GM04503 (cell line): Measurements from ENCODE around the gene BAZ2A.

Source experiments
- DNase-seq: peaks from one replicate; pipeline ENCODE4 v3.0.0-alpha.2; 2012; ENCODE audit warnings: low read depth

BAZ2A gene

GRCh38 chr12:56634837-56635791 lies 5.0 kb upstream of the BAZ2A start:
- DNase-seq: peak; percentile 56

DNA sequence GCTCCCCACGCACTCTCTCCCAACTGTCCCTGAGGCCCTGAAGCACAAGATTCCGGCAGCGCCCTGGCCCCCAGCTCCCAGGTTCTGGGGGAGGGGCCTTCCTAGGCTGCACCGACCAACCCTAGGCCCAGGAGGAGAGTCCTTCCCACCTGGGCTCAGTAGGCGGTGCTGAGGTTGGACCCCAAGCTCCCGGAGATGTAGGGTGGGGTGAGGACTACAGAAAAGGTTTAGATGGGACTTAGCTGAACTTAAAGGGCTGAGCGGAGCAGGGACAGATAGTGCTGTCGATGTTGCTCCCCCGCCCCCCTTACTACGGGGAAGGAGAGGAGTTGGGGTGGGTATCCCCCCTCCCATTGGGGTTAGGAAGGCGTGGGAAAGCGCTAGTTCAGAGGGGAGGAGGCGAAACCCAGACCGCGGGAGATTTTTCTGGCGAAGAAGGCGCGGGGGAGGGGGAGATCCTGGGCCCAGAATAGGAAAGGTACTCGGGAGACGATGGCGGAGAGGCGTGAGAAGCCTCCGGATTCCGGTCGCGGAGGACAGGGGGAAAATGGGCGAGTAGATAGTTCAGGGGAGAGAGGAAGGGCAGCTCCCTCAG lies 4.2 kb upstream of the BAZ2A start:
- DNase-seq: no peak

DNA sequence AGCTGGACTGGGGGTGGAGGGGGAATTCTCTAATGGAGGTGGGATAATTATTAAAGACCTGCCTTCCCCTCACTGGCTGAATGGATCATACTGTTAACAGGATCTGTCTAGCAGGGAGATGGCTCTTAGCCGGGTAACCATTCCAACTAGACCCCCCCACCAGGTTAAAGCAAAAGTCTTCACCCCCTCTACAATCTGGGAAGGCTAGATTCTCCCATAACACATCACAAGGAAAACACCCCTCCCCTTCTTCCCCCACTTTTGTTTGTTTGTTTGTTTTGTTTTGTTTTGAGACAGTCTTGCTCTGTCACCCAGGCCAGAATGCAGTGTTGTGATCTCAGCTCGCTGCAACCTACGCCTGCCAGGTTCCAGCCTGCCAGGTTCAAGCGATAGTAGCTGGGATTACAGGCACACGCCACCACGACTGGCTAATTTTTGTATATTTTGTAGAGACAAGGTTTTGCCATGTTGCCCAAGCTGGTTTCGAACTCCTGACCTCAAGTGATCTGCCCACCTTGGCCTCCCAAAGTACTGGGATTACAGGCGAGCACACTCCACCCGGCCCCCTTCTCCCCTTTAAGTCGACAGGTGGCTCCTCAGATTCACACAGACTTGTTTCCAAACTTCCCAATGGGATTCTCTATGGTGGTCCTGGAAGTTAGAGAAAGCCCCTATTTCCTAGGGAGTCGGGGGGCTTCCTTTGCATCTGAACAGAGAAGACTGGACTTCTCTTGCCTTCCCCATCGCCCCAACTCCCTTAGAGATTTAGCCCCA lies 3.5 kb upstream of the BAZ2A start:
- DNase-seq: no peak

DNA sequence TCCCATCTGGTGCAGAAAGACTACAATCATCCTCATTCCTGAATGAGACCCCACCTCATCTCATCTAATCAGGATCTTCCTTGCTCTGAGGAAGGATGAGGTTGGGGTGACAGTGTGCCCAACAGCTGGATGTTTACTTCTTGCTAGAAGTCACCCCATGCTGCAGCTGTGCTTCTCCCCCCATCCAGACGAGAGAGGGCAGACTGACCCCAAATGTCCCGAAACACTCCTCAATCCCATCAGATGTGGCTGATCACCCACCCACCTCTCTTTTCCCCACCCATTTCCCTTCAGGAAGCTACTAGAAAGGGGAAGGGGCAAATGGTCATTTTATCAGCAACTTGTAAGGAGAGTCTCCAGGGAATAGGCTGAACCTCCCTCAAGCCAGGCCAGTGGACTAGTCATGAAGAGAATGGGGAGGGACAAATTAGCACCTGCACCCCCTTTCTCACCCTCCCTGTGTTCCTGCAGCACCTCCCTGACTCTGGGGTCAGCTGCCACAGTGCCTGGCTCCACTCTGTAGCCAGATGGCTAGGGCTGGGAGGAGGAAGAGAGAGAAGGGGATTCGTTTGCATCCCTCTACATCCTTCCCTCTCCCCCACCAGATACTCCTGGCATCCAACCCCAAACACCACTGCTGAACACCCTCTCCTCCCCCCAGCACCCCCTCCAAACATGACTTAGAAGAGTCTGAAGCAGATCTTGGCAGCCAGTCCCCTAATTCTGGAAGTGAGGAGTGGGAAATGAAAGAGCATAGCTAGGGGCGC lies 2.8 kb upstream of the BAZ2A start:
- no peak for DNase-seq

- no peak for DNase-seq
Observed at GRCh38 chr12:56631790-56632700, 1.9 kb upstream of the BAZ2A start.

GRCh38 chr12:56629459-56630179 lies 507 bp downstream of the BAZ2A start:
- no peak for DNase-seq

- peak; percentile 57 for DNase-seq
Observed at GRCh38 chr12:56628671-56629458, 1.3 kb downstream of the BAZ2A start.

DNA sequence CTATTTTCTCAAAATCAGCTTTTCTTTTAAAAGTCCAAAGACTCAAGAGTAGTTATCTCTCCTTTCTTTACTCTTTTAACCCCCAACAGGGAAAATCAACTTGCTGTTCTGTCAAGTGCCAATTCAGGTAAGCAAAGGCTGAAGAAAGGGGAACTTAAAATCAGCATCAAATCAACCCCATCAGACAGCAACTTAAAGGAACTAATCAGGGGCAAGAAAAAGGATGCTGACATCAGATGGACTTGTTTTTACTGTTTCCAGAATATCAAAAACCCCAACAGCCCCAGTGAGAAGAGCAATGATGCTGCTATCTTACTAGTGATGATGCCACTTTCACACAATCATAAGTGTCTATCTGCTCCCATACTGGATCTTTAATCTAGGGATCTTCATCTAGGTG lies 3.4 kb downstream of the BAZ2A start:
- no peak for DNase-seq

DNA sequence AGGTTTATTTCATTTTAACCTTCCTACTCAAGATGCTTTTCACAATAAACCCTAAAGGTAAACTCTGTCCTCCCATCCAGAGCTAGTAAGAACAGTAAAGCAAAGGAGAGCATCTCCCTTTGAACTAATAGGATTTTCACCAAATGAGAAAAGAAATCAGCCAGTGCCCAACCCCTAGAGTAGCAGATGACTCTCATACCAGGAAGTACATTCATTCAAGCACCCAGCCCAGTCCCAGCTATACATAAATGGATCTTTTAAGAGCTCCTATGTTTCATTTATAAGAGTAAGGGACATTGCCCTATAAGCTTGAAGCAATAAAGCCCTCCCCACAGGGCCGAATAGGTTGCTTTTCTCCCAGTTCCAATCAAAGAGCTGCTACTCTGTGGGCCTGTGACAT lies 7.6 kb downstream of the BAZ2A start:
- no peak for DNase-seq

- DNase-seq: no peak
Observed at GRCh38 chr12:56616925-56617324, 13.2 kb downstream of the BAZ2A start.

- DNase-seq: no peak
Observed at GRCh38 chr12:56616244-56616643, 13.9 kb downstream of the BAZ2A start.

DNA sequence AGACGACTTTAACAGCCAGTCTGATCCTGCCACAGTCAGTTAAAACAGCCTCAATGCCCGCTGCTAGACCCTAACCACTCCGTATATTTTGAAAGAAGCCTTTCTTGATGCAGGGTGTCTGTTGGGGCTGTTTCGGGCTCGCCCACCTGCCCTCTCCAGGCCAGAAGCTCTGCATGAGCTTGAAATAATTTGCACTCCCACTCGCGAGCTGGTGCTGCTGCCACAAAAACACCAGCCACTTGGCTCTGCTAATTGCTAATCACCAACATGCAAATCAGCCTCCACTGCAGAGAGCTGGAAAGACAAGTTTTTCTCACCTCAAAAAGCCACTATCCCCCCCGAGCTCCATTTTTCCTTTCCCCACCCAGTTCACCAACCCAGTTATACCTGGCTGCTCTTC lies 15.5 kb downstream of the BAZ2A start:
- DNase-seq: no peak

DNA sequence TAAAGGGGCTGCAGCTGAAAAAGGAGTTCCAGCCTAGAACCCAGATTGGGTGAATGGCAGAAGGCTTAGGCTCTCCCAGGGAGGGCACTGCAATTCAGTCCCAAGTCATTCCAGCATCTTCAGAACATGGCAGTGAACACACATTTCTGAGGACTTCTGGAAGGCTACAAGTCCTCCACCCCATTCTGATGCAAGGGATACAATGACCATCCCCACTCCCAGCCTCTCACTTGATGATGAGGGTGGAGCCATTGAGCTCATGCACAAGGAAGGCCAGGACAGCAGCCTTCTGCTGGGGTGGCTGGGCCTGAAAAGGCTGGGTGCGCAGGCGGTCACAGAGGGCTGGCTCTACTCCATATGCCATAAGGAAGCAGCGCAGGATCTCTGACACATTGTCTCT lies 25.8 kb downstream of the BAZ2A start:
- DNase-seq: no peak

DNA sequence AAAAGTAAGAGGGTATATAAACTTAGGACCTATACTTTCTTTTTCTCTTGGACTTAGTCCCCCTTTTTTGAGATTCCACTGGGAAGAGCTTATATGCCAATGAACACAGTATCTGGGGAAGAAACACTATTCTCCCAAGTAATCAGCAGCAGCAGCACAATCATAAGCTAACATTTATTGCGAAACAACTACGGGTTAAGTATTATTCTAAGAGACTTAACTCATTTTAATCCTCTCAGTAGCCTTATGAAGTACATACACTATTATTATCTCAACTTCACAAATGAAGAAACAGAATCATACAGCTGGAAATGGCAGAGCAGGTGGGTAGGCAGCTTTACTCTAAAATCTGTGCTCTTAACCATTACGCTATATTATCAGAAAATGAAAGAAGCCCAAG lies 27.9 kb downstream of the BAZ2A start:
- DNase-seq: no peak

- DNase-seq: no peak
Observed at GRCh38 chr12:56601503-56601902, 28.6 kb downstream of the BAZ2A start.

DNA sequence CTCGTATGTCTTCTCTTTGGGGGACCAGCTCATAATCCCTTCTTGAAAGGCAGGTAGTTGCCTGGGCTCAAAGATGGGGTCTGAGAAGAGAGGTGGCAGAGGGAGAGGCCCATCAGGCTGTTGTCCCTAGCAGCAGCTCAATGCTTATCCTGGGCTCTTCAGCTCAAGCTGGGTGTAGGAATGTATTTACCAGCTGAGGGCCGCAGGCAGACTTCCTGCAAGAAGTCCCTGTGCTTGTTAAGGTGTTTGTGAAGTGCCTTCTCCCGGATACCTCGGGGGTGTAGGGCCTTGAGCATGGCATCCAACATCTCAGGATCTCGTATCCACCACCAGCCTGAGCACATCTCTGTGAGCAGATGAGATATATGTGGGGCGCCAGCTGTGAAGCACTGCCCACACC lies 29.4 kb downstream of the BAZ2A start:
- no peak for DNase-seq

DNA sequence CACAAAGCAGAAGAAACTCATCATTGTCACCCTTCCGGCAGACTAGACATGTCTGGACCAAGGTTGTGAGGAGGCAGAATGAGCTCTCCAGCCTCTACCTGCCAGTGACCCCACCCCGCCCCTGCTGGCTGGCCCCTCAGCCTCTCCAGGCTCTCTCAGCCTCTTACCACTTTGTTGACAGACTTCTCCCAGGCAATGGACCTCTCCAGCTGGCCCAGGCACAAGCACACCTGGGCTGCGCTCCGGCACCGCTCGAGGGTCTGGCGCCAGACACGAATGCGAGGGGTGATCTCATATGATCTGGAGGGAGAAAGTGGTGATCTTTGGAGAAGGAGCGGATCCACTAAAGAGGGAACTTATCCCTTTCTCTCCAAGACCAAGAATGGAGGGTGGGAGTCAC lies 30.3 kb downstream of the BAZ2A start:
- no peak for DNase-seq

DNA sequence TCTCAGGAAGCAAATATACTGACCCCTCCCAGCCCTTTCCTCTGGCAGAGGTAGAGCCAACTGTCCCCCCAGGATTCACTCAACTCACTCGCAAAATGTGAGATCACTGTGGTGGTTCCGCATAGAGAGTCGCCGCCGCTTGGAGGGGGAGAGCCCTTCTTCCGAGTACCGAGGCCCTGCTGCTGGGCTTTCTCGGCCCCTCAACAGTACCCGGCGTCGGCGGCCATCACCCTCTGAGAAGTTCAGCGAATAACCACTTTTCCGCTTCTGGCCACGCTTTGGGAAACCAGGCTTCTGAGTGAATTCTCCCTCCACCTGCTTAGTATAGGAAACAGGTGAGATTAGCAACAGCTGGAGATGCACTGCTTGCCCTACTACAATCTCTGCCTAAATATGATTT lies 31.1 kb downstream of the BAZ2A start:
- no peak for DNase-seq

DNA sequence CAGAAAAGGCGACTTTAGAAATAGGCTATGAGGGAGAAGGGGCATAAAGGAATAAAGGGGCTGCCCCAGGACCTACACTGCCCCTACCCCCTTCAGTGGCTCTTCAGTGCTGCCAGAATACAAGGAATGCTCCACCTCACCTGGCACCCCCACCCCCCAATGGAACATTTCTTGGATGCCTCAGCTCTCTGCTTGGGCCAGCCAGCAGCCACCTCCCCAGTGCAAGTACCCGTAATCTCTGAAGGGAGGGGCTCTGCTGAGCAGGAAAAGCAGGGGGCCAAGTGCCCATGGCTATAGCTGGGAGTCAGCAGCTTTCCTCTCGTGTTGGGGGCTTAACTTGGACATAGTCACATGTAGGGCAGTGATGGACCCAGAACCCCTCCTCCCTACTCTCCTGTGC lies 33.3 kb downstream of the BAZ2A start:
- no peak for DNase-seq
